Stimulated activated CD8-positive, alpha-beta memory T cell treated with anti-CD3 and anti-CD28 coated beads, Interleukin-4, amount 100 ng/mL, for 1 hour (primary cell): ENCODE results near the gene OR4L1.
"Not testable (repeated sequence)": the region's sequence is repeated elsewhere in the genome, so short reads cannot be mapped to it uniquely, and the experiment has no call there.

ENCODE experiments used
- DNase-seq, 2 donors: peaks; one replicate each; pipeline ENCODE4 v3.0.0-alpha.2; 2020; ENCODE audit warnings: low read depth in 2 of 2, low spot score in 1 of 2

OR4L1 gene

GRCh38 chr14:20059745-20060144 is at the start of gene OR4L1:
TSS of gene OR4L1 (plus strand) at chr14:20060045. CDS start at chr14:20060045, 0 bp downstream.
- no peak for DNase-seq

- DNase-seq, result no peak
Measured at GRCh38 chr14:20019257-20019865, 40.5 kb upstream of the OR4L1 start, which contains the start of gene OR4K14. TSS of gene OR4K14 (minus strand) at chr14:20019307. CDS start at chr14:20015193, 4,114 bp downstream.

- DNase-seq, result no peak
Measured at GRCh38 chr14:20031058-20031457, 28.8 kb upstream of the OR4L1 start.

GRCh38 chr14:20035449-20035848 is 24.4 kb upstream of the OR4L1 start:
- no peak for DNase-seq

- no peak for DNase-seq
Measured at GRCh38 chr14:20035938-20036337, 23.9 kb upstream of the OR4L1 start, which contains the start of gene OR4K13. TSS of gene OR4K13 (minus strand) at chr14:20036038. CDS start at chr14:20034758, 1,280 bp downstream.

- no peak for DNase-seq
Measured at GRCh38 chr14:20044243-20044642, 15.6 kb upstream of the OR4L1 start.

GRCh38 chr14:20048202-20048601 is 11.6 kb upstream of the OR4L1 start:
- DNase-seq, result no peak

- DNase-seq, result no peak
Measured at GRCh38 chr14:20092050-20092449, 32.2 kb downstream of the OR4L1 start.

GRCh38 chr14:20093442-20093841 is 33.6 kb downstream of the OR4L1 start:
- DNase-seq, result no peak

GRCh38 chr14:20098926-20099770 is 39.3 kb downstream of the OR4L1 start:
- not testable (repeated sequence) for DNase-seq

- DNase-seq, result no peak
Measured at GRCh38 chr14:20110438-20110837, 50.6 kb downstream of the OR4L1 start, which contains the start of gene OR4K17. TSS of gene OR4K17 (plus strand) at chr14:20110739. CDS start at chr14:20117500, 6,761 bp downstream.
